T-helper 9 cell (primary cell): ENCODE data around the gene PMM2.
"Not testable (repeated sequence)": the region's sequence is repeated elsewhere in the genome, so short reads cannot be mapped to it uniquely, and the experiment has no call there.

Experiments
- DNase-seq: peaks from one replicate; pipeline ENCODE4 v3.0.0-alpha.2; 2020

PMM2 gene

DNA sequence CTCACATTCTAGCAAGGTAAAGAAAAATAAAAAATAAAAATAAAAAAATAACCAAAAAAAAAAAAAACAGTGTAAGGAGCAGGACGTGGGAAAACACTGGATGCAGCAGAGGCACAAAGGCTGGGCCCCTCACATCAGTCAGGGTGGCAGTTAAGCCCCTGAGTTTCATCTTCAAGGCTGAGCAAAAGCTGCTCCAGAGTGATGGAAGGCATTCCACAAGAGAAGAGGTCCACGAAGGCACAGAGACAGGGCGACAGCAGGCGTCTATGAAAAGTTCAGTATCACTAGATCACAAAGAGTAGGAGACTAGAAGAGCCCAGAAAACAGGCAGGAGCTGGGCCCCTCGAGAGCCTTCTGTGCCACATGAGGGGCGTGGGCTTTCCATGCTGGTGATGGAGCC is 12.2 kb upstream of the PMM2 start:
- DNase-seq = no peak

DNA sequence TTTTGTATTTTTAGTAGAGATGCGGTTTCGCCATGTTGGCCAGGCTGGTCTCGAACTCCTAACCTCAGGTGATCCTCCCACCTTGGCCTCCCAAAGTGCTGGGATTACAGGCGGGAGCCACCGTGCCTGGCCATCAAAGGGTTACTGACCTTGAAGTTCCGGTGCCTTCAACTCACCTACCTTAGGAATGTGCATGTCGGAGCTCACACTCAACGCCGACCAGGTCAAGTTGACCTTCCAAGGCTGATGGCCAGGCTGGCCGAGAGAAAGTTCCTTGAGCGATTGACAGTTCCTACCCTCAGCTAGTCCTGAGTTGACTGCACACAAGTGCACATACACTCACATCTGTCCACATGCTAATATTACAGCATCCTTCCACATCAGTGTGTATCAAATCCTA is 11.3 kb upstream of the PMM2 start:
- not testable (repeated sequence) for DNase-seq

DNA sequence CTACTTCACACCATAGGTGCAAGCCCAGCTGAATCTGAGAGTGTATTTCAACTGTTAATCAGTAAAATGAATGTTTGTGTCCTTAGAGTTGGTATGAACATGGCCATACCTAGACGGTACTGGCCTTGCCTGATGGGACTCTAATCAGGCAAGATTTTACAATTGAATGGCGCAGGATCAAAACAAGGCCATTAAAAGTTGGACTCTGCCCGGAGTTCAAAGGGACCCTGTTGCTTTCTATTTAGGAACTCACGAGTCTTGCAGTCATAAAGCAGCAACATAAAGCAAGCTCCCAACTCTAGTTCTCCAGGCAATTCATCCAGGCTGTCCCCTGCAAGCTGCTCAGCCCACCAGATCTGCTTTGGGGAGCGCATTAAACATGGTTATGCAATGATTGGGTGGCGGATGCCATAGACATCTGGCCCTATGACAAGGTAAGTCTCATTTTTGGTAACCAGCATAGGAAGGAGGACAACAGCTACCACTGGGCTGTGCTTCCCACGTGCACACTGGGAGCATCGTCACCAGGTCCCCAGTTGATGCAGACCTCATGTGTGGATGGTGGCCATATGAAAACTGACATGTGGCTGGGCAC is 9.0 kb upstream of the PMM2 start:
- DNase-seq = no peak

DNA sequence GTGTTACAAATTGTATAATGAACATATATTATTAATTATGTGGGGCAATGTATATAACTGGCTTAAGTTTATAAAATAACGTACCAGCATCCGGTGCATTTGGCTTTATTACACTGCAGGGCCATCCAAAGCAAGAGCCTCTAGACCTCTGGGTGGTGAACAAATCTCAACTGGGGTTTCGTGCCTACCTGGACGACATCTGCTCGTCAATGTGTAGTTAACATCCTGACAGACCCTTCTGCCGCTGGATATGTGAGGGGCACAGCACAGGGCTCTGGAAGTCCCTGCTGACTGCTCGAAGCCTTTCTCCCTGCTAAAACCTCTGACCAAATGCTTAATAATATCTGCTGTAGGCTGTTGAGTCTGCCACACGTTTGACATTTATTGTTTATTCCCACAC is 2.5 kb upstream of the PMM2 start:
- DNase-seq = no peak

DNA sequence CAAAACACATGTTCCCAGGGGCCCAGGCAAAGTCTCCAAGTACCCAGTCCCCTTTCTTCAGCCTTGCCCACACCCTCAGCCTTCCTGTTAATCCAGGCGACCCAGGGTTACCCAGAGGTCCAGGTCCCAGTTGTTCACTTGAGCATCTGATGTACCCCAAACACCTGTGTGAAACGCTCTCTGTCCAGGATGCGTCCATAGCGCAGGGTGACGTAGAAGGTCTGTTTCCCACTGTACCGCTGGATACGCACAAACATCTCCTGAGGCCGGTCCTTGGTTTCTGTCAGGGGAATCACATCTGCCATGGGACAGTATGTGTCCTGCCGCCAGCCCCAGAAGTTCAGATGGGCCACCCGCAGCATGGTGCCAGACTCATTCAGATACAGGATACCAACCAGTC is 1.8 kb upstream of the PMM2 start:
- DNase-seq = no peak

DNA sequence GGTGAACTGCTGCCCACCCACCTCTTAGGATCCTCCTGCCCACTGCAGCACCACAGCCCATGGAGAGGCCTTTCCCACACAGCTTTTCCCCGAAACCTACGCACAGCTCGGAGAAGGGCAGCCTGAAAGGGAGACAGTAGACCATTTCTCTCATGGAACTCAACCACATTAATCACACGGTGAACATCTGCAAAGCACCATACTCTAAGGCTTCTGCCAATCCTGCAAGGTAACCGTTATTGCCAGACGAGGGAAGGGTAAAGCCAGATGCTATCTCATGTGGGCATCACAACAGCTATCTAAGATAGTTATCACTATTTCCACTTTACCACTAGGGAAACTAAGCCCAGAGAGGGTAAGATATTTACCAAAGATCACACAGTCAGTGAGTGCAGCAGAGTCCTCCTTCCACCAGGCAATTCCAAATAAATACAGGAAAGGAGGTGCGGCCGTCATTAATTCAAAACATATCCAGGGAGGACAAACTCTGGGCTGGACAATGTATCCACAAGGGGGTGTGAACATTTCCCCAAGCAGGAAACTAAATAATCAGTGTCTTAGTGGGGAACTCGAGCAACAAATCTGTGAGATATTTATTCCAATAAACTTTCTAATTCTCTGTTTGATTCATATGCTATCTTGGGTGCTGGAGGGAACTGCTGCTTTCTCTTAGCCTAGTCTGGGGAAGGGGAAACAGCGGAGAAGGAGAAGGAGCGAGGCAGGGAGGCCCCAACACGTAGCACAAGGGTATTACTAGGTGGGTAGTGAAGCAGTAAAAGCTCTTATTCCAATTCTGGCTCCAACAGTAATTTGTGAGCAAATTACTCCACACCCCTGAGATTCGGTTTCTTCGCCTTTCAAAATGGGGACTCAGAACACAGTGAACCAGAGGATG is 923 bp upstream of the PMM2 start:
- DNase-seq = no peak

DNA sequence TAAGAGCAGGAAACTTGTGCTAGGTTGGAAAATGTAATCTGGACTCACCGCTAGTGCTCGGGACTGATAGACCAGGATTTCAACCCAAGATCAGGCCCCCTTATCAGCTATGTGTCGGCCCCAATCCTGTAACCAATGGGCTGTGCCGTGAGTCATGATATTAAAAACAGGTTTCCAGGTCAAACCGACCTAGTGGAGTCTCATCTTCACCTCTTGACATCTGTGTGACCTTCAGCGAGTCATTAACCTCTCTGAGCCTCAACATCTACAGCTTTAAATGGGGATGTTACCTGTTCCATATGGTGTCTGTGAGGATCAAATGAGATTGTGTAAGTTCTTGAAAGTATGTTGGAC is 512 bp downstream of the PMM2 start:
- no peak for DNase-seq

DNA sequence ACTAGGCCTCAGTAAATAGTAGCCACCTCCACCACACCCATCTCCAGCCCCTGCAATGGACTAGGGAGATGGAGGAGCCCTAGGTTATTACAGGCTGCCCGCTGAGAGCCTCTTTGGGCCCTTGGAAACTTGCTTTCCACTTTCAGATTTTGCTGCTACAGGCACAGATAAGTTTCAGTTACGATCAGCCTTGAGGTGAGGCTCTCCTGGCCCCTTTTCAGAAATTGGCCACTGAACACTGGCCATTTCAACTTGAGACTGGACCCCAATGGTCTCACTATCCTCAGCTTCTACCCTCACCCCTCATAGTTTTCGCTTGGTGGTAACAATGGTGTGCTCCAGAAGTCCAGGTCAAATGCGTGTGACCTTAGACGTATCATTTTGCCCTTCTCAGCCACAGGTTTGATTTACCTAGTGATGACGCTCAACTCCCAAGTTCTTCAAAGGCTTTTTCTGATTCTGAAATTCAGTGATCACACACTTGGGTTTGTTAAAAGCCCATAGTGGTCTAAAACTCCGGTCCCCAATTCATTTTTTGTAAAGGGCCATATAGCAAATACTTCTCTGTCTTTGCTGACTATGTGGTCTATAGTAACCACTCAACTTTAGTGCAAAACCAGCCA is 1.0 kb downstream of the PMM2 start:
- no peak for DNase-seq

DNA sequence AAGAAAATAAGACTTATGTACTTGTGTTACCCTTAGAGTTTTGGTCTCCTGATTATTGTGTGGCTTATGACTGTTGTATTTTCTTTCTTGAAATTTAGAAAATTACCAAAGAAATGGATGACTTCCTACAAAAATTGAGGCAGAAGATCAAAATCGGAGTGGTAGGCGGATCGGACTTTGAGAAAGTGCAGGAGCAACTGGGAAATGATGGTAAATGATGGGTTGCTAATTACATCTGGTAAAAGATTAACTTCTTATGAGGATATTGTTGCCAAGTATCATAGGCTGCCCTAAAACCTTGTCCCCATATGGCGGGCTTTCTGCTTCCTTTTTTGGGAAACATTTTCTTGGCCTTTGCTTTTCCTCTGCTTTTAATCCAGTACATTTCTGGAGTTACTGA is 4.1 kb downstream of the PMM2 start:
- no peak for DNase-seq

DNA sequence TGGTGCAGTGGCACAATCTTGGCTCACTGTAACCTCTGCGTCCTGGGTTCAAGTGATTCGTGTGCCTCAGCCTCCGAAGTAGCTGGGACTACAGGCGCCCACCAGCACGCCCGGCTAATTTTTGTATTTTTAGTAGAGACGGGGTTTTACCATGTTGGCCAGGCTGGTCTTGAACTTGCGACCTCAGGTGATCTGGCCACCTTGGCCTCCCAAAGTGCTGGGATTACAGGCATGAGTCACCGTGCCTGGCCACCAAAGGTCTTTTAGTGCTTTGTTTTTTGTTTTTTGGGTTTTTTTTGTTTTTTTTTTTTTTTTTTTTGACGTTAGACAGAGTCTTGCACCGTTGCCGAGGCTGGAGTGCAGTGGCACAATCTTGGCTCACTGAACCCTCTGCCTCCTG is 6.1 kb downstream of the PMM2 start:
- not testable (repeated sequence) for DNase-seq

DNA sequence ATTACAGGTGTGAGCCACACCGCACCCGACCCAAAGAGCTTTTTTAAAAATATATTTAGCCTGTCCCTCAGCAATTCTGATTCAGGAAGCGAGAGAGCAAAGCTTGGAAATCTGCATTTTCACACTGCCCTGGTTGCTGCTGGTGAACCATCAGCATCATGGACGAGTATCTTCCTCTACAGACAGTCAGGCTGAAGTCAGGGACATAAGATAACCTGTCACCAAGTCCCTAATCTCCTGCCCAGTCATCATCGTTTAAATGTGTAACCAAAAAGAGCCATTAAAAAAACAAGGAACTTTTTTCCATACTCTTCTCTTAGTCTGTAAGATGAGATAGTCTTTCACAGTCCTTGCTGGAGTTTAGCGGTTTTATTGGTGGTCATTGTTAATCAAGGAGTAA is 6.7 kb downstream of the PMM2 start:
- no peak for DNase-seq

DNA sequence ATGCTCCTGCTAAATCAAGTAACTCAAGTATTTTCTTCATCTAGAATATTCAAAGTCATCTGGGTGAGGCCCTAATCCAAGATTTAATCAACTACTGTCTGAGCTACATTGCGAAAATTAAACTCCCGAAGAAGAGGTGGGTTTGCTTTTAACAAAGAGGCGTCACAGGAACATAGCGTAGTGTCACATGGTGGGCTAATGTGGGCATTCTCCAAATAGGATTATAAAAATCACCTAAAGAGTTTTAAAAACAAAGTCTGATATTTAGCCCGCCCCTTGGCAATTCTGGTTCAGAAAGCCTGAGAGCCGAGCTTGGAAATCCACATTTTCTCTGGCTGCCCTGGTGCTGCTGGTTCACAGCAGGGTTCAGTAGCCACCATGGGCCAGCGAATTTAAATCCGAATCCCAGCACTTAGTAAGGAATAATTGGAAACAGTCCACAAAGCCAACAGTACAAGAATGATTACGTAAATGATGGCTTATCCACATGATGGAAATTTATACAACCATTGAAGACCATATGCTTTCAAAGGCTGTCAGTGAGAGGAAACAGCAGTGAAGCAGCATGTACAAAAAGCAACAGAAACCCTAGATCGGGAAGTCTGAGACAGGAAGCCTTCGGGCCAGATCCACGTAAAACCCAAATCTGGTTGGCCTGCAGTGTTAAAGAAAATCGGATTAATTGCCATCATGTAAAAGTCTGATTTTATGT is 8.8 kb downstream of the PMM2 start:
- no peak for DNase-seq

DNA sequence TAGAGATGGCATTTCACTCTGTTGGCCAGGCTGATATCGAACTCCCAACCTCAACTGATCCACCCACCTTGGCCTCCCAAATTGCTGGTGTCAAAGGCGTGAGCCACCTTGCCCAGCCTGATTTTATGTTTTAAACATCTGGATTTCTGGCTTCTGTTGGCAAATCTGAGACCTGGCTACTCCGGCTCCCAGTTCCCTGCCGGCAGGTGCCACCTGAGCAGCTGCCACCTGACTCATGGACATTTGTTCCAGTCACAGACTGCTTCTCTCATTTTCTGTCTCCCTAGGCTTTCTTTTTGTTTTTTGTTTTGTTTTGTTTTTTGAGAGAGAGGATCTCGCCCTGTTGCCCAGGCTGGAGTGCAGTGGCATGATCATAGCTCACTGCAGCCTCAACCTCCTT is 9.6 kb downstream of the PMM2 start:
- DNase-seq = no peak

DNA sequence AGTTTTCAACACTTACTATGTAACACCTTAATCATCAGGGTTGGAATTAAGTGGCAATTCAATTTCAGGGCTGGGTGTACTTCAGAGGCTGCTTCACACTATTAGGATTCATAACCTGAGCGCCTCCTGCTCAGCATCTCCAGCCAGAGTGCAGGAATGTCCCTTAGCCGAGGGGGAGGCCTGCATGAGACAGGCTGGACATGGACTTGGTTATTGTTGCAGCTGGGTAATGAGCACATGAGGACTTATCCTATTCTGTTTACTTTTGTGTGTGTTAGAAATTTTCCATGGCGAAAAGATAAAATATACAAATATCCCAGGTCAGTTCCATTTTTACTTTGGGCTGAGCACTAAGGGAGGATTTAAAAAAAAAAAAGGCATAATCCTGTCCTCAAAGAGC is 10.4 kb downstream of the PMM2 start:
- DNase-seq = no peak

DNA sequence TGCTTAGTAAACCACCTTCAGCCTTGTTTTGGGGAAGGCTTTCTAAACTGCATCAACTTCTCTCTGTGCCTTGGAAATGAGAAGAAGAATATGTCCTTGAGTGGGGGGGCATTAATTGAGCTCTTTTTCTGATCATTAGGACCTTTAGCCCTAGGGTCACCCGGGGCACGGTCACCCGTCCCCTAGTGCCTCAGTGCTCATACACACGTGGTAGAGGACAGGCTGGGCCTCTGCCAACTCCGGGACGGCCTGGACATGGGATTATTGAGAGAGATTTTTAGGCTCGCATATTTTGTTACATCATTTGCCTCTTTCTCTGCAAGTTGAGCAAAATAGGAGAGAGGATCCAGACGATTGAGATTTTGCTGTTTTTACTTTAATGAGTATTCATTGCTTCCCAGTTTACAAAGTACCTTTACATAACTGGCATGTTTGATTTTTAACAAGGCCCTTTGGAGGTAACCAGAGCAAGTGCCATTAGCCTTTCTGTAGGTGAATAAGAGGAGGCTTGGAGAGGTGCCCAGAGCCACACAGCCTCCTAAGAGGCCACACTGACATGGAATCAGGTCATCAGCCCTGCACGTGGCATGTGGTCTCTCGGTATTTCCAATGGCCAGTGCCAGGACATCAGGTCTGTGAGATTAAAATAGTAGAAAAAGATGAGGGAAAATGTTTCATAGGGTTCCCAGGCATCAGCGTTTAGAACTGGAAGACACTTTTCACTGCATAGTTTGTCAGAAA is 11.1 kb downstream of the PMM2 start:
- no peak for DNase-seq

DNA sequence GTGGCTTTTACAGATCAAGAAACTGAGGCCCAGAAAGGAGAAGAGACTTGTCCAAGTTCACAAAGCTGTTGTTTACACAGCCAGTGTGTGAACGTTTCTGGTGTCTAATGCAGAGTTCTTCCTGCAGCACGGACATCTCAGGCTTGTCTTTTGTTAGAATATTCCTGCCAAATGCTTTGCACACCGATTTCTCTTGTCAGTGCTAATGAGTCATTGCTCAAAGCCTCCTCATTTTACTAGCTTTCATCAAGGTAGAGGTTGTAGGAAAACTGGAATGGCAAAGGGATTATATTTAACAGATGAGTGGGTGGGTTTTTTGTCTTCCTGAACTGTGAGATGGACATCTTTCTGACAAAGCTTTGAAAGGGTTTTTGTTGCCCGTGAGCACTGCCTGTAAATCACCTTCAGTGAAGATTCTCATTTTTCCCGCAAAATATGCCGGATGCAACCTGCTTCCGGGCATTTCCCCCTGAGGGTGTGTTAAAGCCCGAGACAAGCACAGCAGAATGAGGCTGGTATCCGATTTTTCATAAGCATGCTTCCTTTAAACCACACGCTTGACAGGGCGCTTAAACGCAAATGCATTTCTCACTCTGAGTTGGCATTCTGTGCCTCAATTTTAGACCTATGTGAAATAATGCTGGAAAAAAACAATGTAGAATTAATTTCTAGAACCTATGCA is 14.7 kb downstream of the PMM2 start:
- DNase-seq = no peak

DNA sequence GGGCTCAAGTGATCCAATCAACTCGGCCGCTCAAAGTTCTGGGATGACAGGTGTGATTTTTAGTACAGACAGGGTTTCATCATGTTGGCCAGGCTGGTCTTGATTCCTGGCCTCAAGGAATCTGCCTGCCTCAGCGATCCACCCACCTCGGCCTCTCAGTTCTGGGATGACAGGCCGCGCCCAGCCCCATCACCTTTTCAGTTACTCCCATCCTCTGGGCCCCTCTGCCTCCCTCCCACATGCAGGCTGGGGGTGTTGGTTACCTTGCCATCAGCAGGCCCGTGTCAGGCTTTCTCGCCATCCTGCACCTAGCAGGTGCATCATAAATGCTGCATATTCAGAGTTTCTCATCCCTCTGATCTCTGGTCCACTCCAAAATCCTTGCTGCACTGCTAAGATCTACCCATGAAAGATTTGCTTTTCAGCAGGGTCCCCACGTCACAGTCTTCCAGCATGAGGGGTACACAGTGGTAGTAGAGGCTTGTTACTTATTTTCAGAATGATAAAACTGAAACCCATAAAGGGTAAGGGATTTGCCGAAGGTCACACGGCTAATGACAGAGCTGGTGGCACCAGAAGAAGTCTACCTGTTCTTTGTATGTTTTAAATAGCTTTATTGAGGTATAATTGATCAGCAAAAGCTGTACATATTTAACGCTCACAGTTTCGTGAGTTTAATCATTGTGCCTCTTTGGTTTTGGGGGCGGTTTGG is 16.6 kb downstream of the PMM2 start:
- DNase-seq = no peak

DNA sequence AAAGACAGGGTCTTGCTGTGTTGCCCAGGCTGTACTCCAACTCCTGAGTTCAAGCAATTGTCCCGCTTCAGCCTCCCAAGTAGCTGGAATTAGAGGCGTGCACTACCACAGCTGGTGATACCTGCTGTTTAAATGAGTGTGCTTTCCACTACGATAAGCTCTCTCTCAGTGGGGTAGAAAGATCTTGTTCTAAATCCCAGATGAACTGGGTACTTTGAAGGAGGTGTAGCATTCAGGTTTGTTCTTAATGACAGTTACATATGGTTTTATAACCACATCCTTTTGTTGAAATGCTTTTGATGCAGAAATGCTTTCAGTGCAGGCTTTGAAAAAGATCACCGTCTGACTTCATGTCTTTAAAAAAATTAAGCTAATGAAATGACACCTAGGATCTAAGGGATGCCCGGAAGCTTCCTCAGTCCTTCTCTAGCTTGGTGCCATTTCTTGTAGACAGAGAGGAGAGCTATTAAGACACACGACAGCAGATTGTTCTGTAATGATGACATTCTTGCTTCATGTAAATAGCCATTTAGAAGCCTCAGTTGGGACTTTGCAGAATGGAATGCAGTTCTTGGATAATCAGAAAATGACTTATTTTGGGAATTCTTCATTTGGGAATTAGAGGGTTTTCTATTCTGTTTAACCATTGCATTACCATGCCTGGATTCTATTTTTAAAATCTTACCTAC is 19.5 kb downstream of the PMM2 start:
- DNase-seq = no peak

DNA sequence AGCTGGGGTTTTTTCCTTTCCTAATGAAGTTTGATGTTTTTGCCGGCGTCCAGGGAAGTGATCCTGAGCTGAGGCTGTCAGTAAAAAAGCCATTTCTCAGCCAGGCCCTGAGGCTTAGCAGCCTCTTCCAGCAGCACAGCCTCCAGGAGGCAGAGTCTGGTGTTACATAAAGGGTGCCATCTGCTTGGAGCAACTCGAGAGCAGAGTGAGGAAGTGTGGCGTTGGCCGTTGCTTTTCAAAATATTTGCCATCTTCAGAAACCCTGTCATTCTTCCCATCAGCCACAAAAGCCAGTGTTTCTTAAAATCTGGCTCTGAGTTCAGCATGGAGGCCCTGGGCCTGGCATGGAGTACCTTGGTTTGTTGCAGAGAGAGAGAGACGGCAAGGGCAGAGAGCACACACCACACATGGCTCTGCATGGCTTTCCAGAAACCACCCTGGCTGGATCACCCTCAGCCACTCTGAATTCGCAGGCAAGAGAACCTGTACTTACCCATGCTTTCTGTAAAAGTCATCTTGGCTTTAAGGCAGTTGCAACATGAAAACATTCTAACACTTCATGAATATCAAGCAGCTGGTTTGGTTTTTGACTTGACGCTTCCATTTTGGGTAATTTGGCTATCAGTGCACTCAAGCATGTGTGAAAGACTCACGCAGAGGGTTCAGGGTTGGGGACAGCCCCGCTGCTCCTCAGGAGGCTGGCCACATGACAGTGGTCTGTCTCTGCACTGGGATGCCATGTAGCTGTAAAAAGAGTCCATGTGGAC is 21.0 kb downstream of the PMM2 start:
- no peak for DNase-seq

DNA sequence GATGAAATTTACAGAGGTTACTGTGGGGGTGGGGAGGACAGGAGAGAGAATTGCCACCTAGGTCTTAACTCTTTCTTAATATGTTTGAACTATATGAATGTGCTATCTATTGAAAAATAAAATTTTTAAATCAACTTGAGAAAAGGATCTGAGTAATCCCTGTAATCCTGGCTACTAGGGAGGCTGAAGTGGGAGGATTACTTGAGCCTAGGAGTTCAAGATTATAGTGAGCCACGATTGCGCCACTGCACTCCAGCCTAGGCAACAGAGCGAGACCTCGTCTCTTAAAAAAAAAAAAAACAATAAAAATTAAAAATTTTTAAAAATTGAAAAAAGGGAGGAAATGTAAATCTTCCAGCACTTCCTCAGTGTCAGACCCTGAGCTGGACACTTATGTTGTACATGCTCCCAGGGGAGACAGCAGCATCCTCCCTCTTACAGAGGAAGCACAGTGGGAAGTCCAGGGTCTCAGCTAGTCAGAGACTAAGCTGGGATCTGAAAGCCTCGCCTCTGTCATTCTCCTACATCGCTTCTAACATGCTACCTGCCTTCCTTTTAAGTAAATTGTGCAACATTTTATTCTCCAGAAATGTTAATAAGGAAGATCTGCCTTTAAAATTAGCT is 21.9 kb downstream of the PMM2 start:
- no peak for DNase-seq
